Measurements from ENCODE around the gene RNASE1.

GRCh38 chr14:20807304-20808161 lies 4.9 kb upstream of the RNASE1 start:
- TF ChIP-seq CTCF (IDR thresholded peaks at IDR 0.05; ENCODE audit: low read depth, low read length), result no peak
- no peak for TF ChIP-seq EZH2phosphoT487 (IDR thresholded peaks at IDR 0.05; ENCODE audit: low read depth)

All from OCI-LY3 (cell line).